Right ventricle myocardium superior (tissue), 1 donor: ENCODE data around the gene VAPA. TPM values are rescaled to one million over a fixed set of nuclear protein-coding genes. Genes with fewer than 3 reads are reported as not detected.

ENCODE experiments used
- ATAC-seq: fragments of 200-7000 bp; cut with Tn5 transposase; one replicate; pipeline ENCODE4 v1.9.1; 2020; ENCODE audit warnings: mild to moderate bottlenecking; ENCODE audit not compliant: poor library complexity
- DNase-seq: peaks from one replicate; pipeline ENCODE4 v3.0.0-alpha.2; 2020
- intact Hi-C: fragments of 100-400 bp; cut with DNase I; formaldehyde crosslinking; loops from one replicate; pipeline ENCODE4 v1.11.2; 2022
- total RNA-seq: library from RNA; stranded (reverse); fragmentation: NEBNext Ultra II Directional; extraction: Animal tissue kit (Norgen Biotek cat#: 25700); gene quantifications from one replicate; pipeline ENCODE4 v1.2.1, GENCODE V29; 2021
- donor health status: DM: no; HTN: yes; CAD: no; lungs with severe emphysema.

VAPA gene
- total RNA-seq, 1 donor from 2014 or later = 189 TPM

- DNase-seq = no peak
- no peak for ATAC-seq
- intact Hi-C loops = no loop called here
Observed at GRCh38 chr18:9952633-9953416, 39.0 kb downstream of the VAPA start.

- ATAC-seq (no peak), DNase-seq (no peak)
- intact Hi-C loops = no loop called here
Observed at GRCh38 chr18:9958861-9959399, 45.1 kb downstream of the VAPA start.

GRCh38 chr18:9959564-9959963 is 45.7 kb downstream of the VAPA start:
- intact Hi-C loops = no loop called here
- DNase-seq (no peak), ATAC-seq (no peak)

- DNase-seq = no peak
- intact Hi-C loops = no loop called here
- ATAC-seq = no peak
Observed at GRCh38 chr18:9960258-9960904, 46.6 kb downstream of the VAPA start.

GRCh38 chr18:9961041-9961440 is 47.2 kb downstream of the VAPA start:
- DNase-seq = no peak
- ATAC-seq = peak; percentile 34
- intact Hi-C loops = no loop called here

- no peak for DNase-seq
- ATAC-seq = no peak
- intact Hi-C loops = no loop called here
Observed at GRCh38 chr18:9965711-9966624, 52.2 kb downstream of the VAPA start.

GRCh38 chr18:9968081-9968848 is 54.4 kb downstream of the VAPA start:
- intact Hi-C loops = no loop called here
- DNase-seq (no peak), ATAC-seq (peak; percentile 40)

- DNase-seq = no peak
- no peak for ATAC-seq
- intact Hi-C loops = no loop called here
Observed at GRCh38 chr18:9969247-9969646, 55.4 kb downstream of the VAPA start.

GRCh38 chr18:9971313-9971920 is 57.6 kb downstream of the VAPA start:
- intact Hi-C loops = loop anchor here (1.0 kb wide), 1 partner anchor 549 kb away; no protein-coding TSS in a partner anchor
- ATAC-seq (peak; percentile 84), DNase-seq (no peak)

GRCh38 chr18:9973470-9973869 is 59.7 kb downstream of the VAPA start:
- no peak for DNase-seq
- ATAC-seq = no peak
- intact Hi-C loops = no loop called here

GRCh38 chr18:9974279-9974915 is 60.6 kb downstream of the VAPA start:
- DNase-seq (no peak), ATAC-seq (no peak)
- intact Hi-C loops = no loop called here

GRCh38 chr18:9975658-9976057 is 61.8 kb downstream of the VAPA start:
- DNase-seq (no peak), ATAC-seq (no peak)
- intact Hi-C loops = no loop called here

GRCh38 chr18:9982711-9983110 is 68.9 kb downstream of the VAPA start:
- ATAC-seq (no peak), DNase-seq (no peak)
- intact Hi-C loops = no loop called here

- ATAC-seq = peak; percentile 64
- no peak for DNase-seq
- intact Hi-C loops = no loop called here
Observed at GRCh38 chr18:9984080-9984479, 70.3 kb downstream of the VAPA start.

GRCh38 chr18:9985641-9986040 is 71.8 kb downstream of the VAPA start:
- intact Hi-C loops = no loop called here
- no peak for ATAC-seq

GRCh38 chr18:9986156-9986930 is 72.5 kb downstream of the VAPA start:
- intact Hi-C loops = no loop called here
- ATAC-seq = no peak
- DNase-seq = no peak

More at GRCh38 chr18:9985641-9986040, 71.8 kb downstream of the VAPA start:
- no peak for DNase-seq

- peak; percentile 76 for DNase-seq
- intact Hi-C loops = no loop called here
- ATAC-seq = peak; percentile 75
Observed at GRCh38 chr18:9987345-9987744, 73.5 kb downstream of the VAPA start.
